ENCODE measurements around the gene N4BP2L1. TPM values are rescaled to one million over a fixed set of nuclear protein-coding genes. Genes with fewer than 3 reads are reported as not detected.

N4BP2L1 gene
- total and polyA plus RNA-seq, 2 experiments from 2014 or later: 1.2 to 1.4 TPM

DNA sequence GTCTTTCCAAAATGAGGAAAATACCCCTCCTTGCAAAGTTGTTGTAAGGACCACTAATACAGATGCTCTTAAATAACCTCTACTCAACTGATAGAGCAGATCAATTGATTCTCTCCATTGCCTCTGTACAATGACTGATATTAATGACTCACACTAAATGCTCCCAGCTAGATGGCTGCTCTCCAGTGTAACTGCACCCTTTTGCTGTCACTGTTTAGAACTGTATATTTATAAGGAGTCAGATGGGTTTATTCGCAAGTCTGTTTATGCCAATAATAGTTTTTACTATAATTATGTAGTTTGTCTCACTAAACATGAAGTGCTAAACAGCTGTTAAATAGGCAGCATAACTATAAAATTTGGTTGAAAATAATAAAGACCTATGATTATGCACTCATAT is 21.0 kb upstream of the N4BP2L1 start:
- H3K9me3 ChIP-seq (ENCODE audit: low read depth): no peaks in the 10 kb centered on the region
- DNase-seq: peak; percentile 41
- WGBS, 2 experiments (ENCODE audit: low coverage in 1 of 2, low lambda C conversion rate in 2 of 2, missing lambda C conversion rate in 2 of 2): 100% methylated on average over 1 of the region's 1 CpG
- no peaks in the 10 kb centered on the region for H4K20me1 ChIP-seq (ENCODE audit: insufficient read depth)
- H3K36me3 ChIP-seq (ENCODE audit: low read depth): peaks cover 20% of the 10 kb centered on the region
- H3K79me2 ChIP-seq (ENCODE audit: insufficient read depth): no peaks in the 10 kb centered on the region
- no peak overlapping the region for H3K27ac ChIP-seq
- H3K4me2 ChIP-seq (ENCODE audit: unreplicated experiment): no peak overlapping the region
- H3K9me2 ChIP-seq (ENCODE audit: insufficient read depth): no peaks in the 10 kb centered on the region
- 0 out of 2 replicates have a peak, but pooled peaks cover 8% of the 10 kb centered on the region for H3F3A ChIP-seq (ENCODE audit: insufficient read depth)
- in situ Hi-C loops (cut with MboI): no loop called here
- no peaks in the 10 kb centered on the region for H3K27me3 ChIP-seq (replicated peaks; ENCODE audit: insufficient read depth)
- H3K4me3 ChIP-seq: no peak overlapping the region
- peaks cover 4% of the 10 kb centered on the region; the same call in 1 of the 2 replicates for H3K4me1 ChIP-seq (ENCODE audit: insufficient read depth)
- no peak overlapping the region for H2AFZ ChIP-seq
- H3K9ac ChIP-seq: no peak overlapping the region
- TF ChIP-seq EZH2 (IDR thresholded peaks at IDR 0.05; ENCODE audit: insufficient read depth, poor library complexity, severe bottlenecking) (no peak), EZH2phosphoT487 (IDR thresholded peaks at IDR 0.05; ENCODE audit: insufficient read depth, low read depth) (no peak)

DNA sequence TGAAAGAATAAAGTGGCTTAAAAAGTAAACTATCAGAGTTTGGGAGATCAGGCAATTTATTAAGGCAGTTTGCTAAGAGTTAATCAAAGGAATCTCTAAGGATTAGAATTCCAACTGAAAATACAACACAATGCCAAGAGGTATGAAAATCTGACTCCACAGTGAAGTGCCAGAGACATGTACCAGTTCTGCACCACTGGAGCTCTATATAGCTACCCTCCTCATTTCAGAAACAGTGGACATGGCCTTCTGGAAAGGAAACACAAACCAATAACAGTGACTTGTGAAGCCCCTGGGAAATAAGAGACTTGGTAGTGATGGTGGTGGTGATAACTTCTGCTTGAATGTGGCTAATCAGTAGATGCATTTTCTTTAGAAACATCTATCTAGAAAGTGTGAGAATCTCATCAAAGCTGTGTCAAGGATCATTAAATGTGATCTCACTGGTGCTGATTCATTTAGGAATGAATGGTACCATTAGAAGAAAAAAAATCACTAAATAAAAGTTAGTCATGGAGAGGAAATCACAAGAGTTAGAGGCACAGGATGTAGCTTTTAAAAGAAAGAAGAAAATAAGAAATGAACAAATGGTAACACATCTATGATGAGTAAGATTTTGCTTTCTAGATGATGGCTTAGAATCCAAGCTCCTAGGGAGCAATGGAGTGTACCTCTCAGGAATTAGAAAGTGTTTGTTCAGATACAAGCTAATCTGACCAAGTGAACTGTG is 20.1 kb upstream of the N4BP2L1 start:
- Histone ChIP-seq H3K36me3 (ENCODE audit: low read depth) (peaks cover 28% of the 10 kb centered on the region), H3K9me2 (ENCODE audit: insufficient read depth) (no peaks in the 10 kb centered on the region), H2AFZ (no peak overlapping the region), H3K27ac (no peak overlapping the region), H3F3A (ENCODE audit: insufficient read depth) (0 out of 2 replicates have a peak, but pooled peaks cover 8% of the 10 kb centered on the region), H3K79me2 (ENCODE audit: insufficient read depth) (no peaks in the 10 kb centered on the region), H3K4me3 (no peak overlapping the region), H3K4me2 (ENCODE audit: unreplicated experiment) (no peak overlapping the region), H3K9ac (no peak overlapping the region), H4K20me1 (ENCODE audit: insufficient read depth) (no peaks in the 10 kb centered on the region), H3K27me3 (replicated peaks; ENCODE audit: insufficient read depth) (no peaks in the 10 kb centered on the region), H3K9me3 (ENCODE audit: low read depth) (no peaks in the 10 kb centered on the region), H3K4me1 (ENCODE audit: insufficient read depth) (peaks cover 4% of the 10 kb centered on the region; the same call in 1 of the 2 replicates)
- peak; percentile 23 for DNase-seq
- TF ChIP-seq EZH2 (IDR thresholded peaks at IDR 0.05; ENCODE audit: insufficient read depth, poor library complexity, severe bottlenecking) (no peak), EZH2phosphoT487 (IDR thresholded peaks at IDR 0.05; ENCODE audit: insufficient read depth, low read depth) (no peak)
- in situ Hi-C loops (cut with MboI): no loop called here

DNA sequence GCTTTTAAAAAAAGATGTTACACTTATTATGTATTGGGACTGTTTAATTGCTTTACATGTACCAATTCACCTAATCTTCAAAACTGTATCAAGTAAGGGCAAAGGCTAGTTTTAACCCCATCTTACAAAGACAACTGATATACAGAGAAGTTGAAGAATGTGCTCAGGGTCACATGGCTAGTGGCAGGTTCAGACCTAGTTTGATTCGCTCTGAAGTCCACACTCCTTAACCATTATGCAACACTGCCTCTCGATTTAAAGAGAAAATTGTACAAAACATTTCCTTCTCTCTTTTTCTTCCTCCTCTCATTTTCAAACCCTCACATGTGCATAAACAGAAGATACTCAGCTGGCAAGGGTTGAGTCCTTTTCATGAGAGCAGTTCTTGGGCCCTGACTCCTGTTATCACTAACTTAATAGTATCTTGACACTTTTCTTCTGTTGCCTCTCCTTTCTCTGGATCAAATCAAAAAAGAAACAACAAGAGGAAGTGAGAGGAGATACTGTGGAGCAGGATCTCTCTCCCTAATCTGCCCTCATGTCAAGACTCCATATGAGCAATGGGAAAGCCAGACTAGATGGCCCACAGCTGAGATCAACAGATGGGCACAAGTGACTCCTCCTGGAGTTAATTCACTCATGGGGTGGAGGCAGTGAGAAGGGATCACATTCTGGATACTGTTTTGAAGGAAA is 19.0 kb upstream of the N4BP2L1 start:
- no peak overlapping the region for H3K9ac ChIP-seq
- H3K4me2 ChIP-seq (ENCODE audit: unreplicated experiment): no peak overlapping the region
- H3K36me3 ChIP-seq (ENCODE audit: low read depth): peaks cover 20% of the 10 kb centered on the region
- no peaks in the 10 kb centered on the region for H3K79me2 ChIP-seq (ENCODE audit: insufficient read depth)
- no peaks in the 10 kb centered on the region for H3K27me3 ChIP-seq (replicated peaks; ENCODE audit: insufficient read depth)
- 96 to 97% methylated on average over 2 of the region's 2 CpGs for WGBS, 2 experiments (ENCODE audit: low coverage in 1 of 2, low lambda C conversion rate in 2 of 2, missing lambda C conversion rate in 2 of 2)
- H3K9me2 ChIP-seq (ENCODE audit: insufficient read depth): no peaks in the 10 kb centered on the region
- H3K4me3 ChIP-seq: no peak overlapping the region
- H3K27ac ChIP-seq: no peak overlapping the region
- no peaks in the 10 kb centered on the region for H3K9me3 ChIP-seq (ENCODE audit: low read depth)
- no peaks in the 10 kb centered on the region for H4K20me1 ChIP-seq (ENCODE audit: insufficient read depth)
- H3K4me1 ChIP-seq (ENCODE audit: insufficient read depth): peaks cover 4% of the 10 kb centered on the region; the same call in 1 of the 2 replicates
- TF ChIP-seq EZH2 (IDR thresholded peaks at IDR 0.05; ENCODE audit: insufficient read depth, poor library complexity, severe bottlenecking) (no peak), EZH2phosphoT487 (IDR thresholded peaks at IDR 0.05; ENCODE audit: insufficient read depth, low read depth) (no peak)
- H3F3A ChIP-seq (ENCODE audit: insufficient read depth): 0 out of 2 replicates have a peak, but pooled peaks cover 8% of the 10 kb centered on the region
- no peak for DNase-seq
- H2AFZ ChIP-seq: no peak overlapping the region
- in situ Hi-C loops (cut with MboI): no loop called here

DNA sequence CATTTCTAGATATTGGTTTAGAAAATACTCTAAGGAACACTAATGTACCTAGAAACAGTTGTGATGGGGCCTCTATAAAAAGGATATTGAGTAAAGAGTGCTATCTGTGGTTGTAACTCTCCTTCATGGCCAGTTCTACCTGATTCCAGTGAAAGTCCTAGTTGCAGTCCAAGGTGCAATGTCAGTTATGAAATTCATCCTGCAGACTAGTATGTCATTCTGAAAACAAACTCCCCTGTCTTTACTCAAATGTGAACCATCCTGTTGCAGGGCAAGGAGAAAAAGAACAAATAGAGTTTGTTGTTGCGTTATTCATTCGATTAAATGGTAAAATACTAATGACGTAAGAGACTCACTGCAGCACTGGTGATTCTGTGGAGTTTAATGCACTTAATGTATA is 18.3 kb upstream of the N4BP2L1 start:
- peaks cover 4% of the 10 kb centered on the region; the same call in 1 of the 2 replicates for H3K4me1 ChIP-seq (ENCODE audit: insufficient read depth)
- H3K27ac ChIP-seq: no peak overlapping the region
- H3K4me3 ChIP-seq: no peak overlapping the region
- DNase-seq: no peak
- H2AFZ ChIP-seq: no peak overlapping the region
- H3K9me3 ChIP-seq (ENCODE audit: low read depth): no peaks in the 10 kb centered on the region
- in situ Hi-C loops (cut with MboI): no loop called here
- H3F3A ChIP-seq (ENCODE audit: insufficient read depth): 0 out of 2 replicates have a peak, but pooled peaks cover 8% of the 10 kb centered on the region
- H3K79me2 ChIP-seq (ENCODE audit: insufficient read depth): no peaks in the 10 kb centered on the region
- H3K4me2 ChIP-seq (ENCODE audit: unreplicated experiment): no peak overlapping the region
- WGBS, 2 experiments (ENCODE audit: low coverage in 1 of 2, low lambda C conversion rate in 2 of 2, missing lambda C conversion rate in 2 of 2): 93 to 97% methylated on average over 3 of the region's 3 CpGs
- H3K36me3 ChIP-seq (ENCODE audit: low read depth): peaks cover 15% of the 10 kb centered on the region; the same call in 1 of the 2 replicates
- H3K9me2 ChIP-seq (ENCODE audit: insufficient read depth): no peaks in the 10 kb centered on the region
- H3K27me3 ChIP-seq (replicated peaks; ENCODE audit: insufficient read depth): no peaks in the 10 kb centered on the region
- TF ChIP-seq EZH2 (IDR thresholded peaks at IDR 0.05; ENCODE audit: insufficient read depth, poor library complexity, severe bottlenecking): no peak
- TF ChIP-seq EZH2phosphoT487 (IDR thresholded peaks at IDR 0.05; ENCODE audit: insufficient read depth, low read depth): no peak
- H4K20me1 ChIP-seq (ENCODE audit: insufficient read depth): no peaks in the 10 kb centered on the region
- H3K9ac ChIP-seq: no peak overlapping the region

All from GM23248 (cell line).